Measurements from ENCODE around the gene NCAPH2. TPM values are rescaled to one million over a fixed set of nuclear protein-coding genes. Genes with fewer than 3 reads are reported as not detected.

The NCAPH2 gene
- total and polyA plus RNA-seq, 2 of the 8 experiments (the other 6 are each of a cell fraction or from before 2014, with no cell fraction given) = 62.2 to 81.6 TPM

GRCh38 chr22:50572965-50573364, 64.9 kb downstream of the NCAPH2 start (continued):
- no peak for TF ChIP-seq CHD7 (IDR thresholded peaks at IDR 0.05; ENCODE audit: insufficient replicate concordance, low read length)
- TF ChIP-seq CBX5 (IDR thresholded peaks at IDR 0.05; ENCODE audit: low read depth, low read length) = no peak
- no peak for TF ChIP-seq NRF1 (IDR thresholded peaks at IDR 0.05; ENCODE audit: low read depth, low read length)
- no peak for TF ChIP-seq SP1 (IDR thresholded peaks at IDR 0.05; ENCODE audit: low read depth, low read length)
- no peak for TF ChIP-seq GABPA (IDR thresholded peaks at IDR 0.05; ENCODE audit: borderline replicate concordance, insufficient read depth, low read length)
- TF ChIP-seq TAF7 (optimal IDR thresholded peaks at IDR 0.05; ENCODE audit: borderline replicate concordance, low read depth, low read length) = no peak
- no peak for TF ChIP-seq KDM4A (IDR thresholded peaks at IDR 0.05; ENCODE audit: low read depth, low read length, severe bottlenecking)
- no peak for TF ChIP-seq NANOG (IDR thresholded peaks at IDR 0.05; ENCODE audit: insufficient read depth, low read depth, low read length, poor library complexity, severe bottlenecking)
- TF ChIP-seq CHD2 (IDR thresholded peaks at IDR 0.05; ENCODE audit: low read length) = no peak
- TF ChIP-seq SP4 (IDR thresholded peaks at IDR 0.05; ENCODE audit: low read length) = no peak

Data from H1 (cell line).